CD4-positive, alpha-beta T cell (primary cell): ENCODE measurements around the gene ATG12. TPM values are rescaled to one million over a fixed set of nuclear protein-coding genes. Genes with fewer than 3 reads are reported as not detected.

Experiments used
- ATAC-seq: fragments of 200-7000 bp; cut with Tn5 transposase; one replicate; pipeline ENCODE4 v1.10.0; 2022; ENCODE audit warnings: mild to moderate bottlenecking; ENCODE audit not compliant: poor library complexity
- CTCF ChIA-PET: fragments of 350-600 bp; sonication (Branson Sonifier 250); formaldehyde crosslinking; loops from one replicate; lab custom pipeline; 2021; ENCODE audit warnings: antibody characterized with exemption, inconsistent platforms; lab: Charles Lee
- POLR2A ChIA-PET: fragments of 350-600 bp; sonication (Branson Sonifier 250); formaldehyde crosslinking; loops from one replicate; lab custom pipeline; 2021; ENCODE audit warnings: antibody characterized with exemption, inconsistent platforms; lab: Charles Lee
- DNase-seq, 14 experiments: peaks; one replicate each; pipeline ENCODE4 v3.0.0-alpha.2; 2013 to 2020; ENCODE audit warnings: mixed read lengths in 2 of 14
- H3K27ac ChIP-seq, 2 donors: one replicate each; pipeline versions ENCODE4 v1.5.1 to v1.7.0; 2013; ENCODE audit warnings: low read length in 2 of 2, low read depth in 1 of 2, mild to moderate bottlenecking in 1 of 2
- H3K27me3 ChIP-seq, 2 experiments: 1 replicate in 1 of 2; 2 replicates in 1 of 2; pipeline versions ENCODE4 v1.6.1 to v1.7.0; 2013; ENCODE audit warnings: low read length in 2 of 2, control low read depth in 1 of 2, mild to moderate bottlenecking in 1 of 2, moderate library complexity in 1 of 2; ENCODE audit not compliant: insufficient read depth in 2 of 2, control insufficient read depth in 1 of 2
- H3K36me3 ChIP-seq: one replicate; pipeline ENCODE4 v1.6.1; 2013; ENCODE audit warnings: low read length, control low read depth; ENCODE audit not compliant: insufficient read depth
- H3K4me1 ChIP-seq: one replicate; pipeline ENCODE4 v1.6.1; 2013; ENCODE audit warnings: low read length, control low read depth; ENCODE audit not compliant: insufficient read depth
- H3K4me3 ChIP-seq: one replicate; pipeline ENCODE4 v1.5.1; 2013; ENCODE audit warnings: mild to moderate bottlenecking, low read length, moderate library complexity
- H3K9me3 ChIP-seq, 2 experiments: 1 replicate in 1 of 2; 2 replicates in 1 of 2; pipeline versions ENCODE4 v1.6.1 to v1.7.0; 2013; ENCODE audit warnings: low read length in 2 of 2, mild to moderate bottlenecking in 2 of 2, control low read depth in 1 of 2, moderate library complexity in 1 of 2; ENCODE audit not compliant: control insufficient read depth in 1 of 2, insufficient read depth in 1 of 2
- H3K27ac Mint-ChIP-seq: one replicate; pipeline ENCODE4 v1.8.0; 2020; ENCODE audit warnings: mixed read lengths
- H3K27me3 Mint-ChIP-seq: one replicate; pipeline ENCODE4 v1.8.0; 2021; ENCODE audit warnings: mixed read lengths
- H3K36me3 Mint-ChIP-seq: one replicate; pipeline ENCODE4 v1.8.0; 2021; ENCODE audit warnings: low read depth, mixed read lengths
- H3K4me1 Mint-ChIP-seq: one replicate; pipeline ENCODE4 v1.8.0; 2021; ENCODE audit warnings: low read depth, mixed read lengths
- H3K4me3 Mint-ChIP-seq: one replicate; pipeline ENCODE4 v1.8.0; 2020; ENCODE audit warnings: mild to moderate bottlenecking, mixed read lengths
- H3K9me3 Mint-ChIP-seq: one replicate; pipeline ENCODE4 v1.8.0; 2020; ENCODE audit warnings: mixed read lengths
- CTCF ChIP-seq: fragments of 200-600 bp; IDR thresholded peaks from one replicate; pipeline ENCODE4 v1.8.0; 2022; ENCODE audit warnings: antibody characterized with exemption, mild to moderate bottlenecking
- intact Hi-C, 2 experiments: fragments of 100-400 bp; cut with DNase I in 1 of 2; cut with micrococcal nuclease in 1 of 2; formaldehyde crosslinking; loops; one replicate each; pipeline versions ENCODE4 v1.15.1 to v1.9.0; 2023 to 2025; cut with DNase I, micrococcal nuclease
- total RNA-seq, 174 experiments: library from RNA in 2 of 174; stranded (reverse) in 2 of 174; gene quantifications; one replicate each; pipeline ENCODE4 v1.2.3 and lab custom pipeline; 2021 to 2026

The ATG12 gene
- total RNA-seq, 2 experiments from 2014 or later = 61.0 to 62.2 TPM

DNA sequence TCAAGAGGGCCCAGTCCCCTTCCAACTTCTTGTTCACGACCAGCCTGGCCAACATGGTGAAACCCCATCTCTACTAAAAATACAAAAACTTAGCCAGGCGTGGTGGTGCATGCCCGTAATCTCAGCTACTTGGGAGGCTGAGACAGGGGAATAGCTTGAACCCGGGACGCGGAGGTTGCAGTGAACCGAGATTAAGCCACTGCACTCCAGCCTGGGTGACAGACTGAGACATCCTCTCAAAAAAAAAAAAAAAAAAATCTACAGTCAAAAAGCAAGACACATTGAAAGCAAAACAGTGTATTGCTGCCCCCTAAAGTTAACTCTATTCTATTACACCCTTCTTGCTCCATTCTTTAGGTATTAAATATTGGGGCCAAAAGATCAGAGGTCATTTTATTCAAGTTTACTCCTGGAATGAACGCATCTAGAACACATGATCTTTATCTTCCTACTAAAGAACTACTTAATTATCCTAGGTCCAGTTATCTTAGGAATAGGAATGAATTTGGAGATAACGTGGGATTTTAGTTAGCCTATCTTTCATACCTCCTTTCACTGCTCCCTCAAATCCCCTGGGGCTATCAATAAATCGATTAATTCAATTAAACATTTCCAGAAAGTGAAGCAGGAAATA is 2.4 kb downstream of the ATG12 start:
- Mint-ChIP-seq H3K27me3 (no peaks in the 10 kb centered on the region), H3K36me3 (peaks cover 56% of the 10 kb centered on the region), H3K4me1 (peaks cover 66% of the 10 kb centered on the region), H3K4me3 (peak overlapping the region; percentile 98), H3K27ac (peak overlapping the region; percentile 97), H3K9me3 (no peaks in the 10 kb centered on the region)
- ATAC-seq (peak; percentile 37), DNase-seq (peak in 6 of 14 experiments; percentile 18 to 79 (median 57))
- Histone ChIP-seq H3K9me3 (no peaks in the 10 kb centered on the region), H3K4me1 (peaks cover 25% of the 10 kb centered on the region), H3K4me3 (no peak overlapping the region), H3K27ac (no peak overlapping the region), H3K27me3 (no peaks in the 10 kb centered on the region), H3K36me3 (peaks cover 43% of the 10 kb centered on the region)
- CTCF ChIA-PET = interaction anchor here (0.6 to 1.8 kb wide), 4 partner anchors 203 to 570 kb away, joined by 3 to 9 read pairs (median 4); no protein-coding TSS in a partner anchor
- TF ChIP-seq CTCF = peak; percentile 59
- intact Hi-C loops = loop anchor here (1.0 to 5.0 kb wide), 5 partner anchors 204 to 532 kb away; partner anchors contain the start of gene COMMD10 (in 1 of the 2)
- POLR2A ChIA-PET = interaction anchor here (1.0 kb wide), 1 partner anchor 204 kb away, joined by 4 read pairs; no protein-coding TSS in a partner anchor

DNA sequence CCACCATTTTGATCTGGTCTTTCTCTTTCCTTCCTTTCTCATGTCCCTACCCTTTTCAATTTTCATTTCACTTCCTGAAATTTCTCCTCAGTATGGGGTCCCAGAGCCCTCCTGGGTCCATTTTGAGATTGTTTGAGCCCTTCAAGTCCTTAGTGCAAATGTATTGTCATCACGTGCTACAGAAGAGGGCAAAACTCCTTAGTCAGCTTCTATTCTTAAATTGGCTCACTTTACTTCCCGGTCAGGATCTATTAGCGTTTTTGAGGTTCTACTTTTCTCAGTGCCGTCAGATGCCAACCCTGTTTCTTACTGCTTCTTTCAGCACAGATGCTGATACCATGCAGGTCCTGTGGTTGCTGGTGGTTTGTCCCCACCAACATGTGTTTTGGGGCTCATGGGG is 5.9 kb downstream of the ATG12 start:
- no peak overlapping the region for H3K4me3 Mint-ChIP-seq
- Histone ChIP-seq H3K9me3 (no peaks in the 10 kb centered on the region), H3K27ac (no peak overlapping the region), H3K27me3 (no peaks in the 10 kb centered on the region), H3K4me1 (peaks cover 13% of the 10 kb centered on the region), H3K36me3 (peaks cover 69% of the 10 kb centered on the region), H3K4me3 (no peak overlapping the region)
- no peak overlapping the region for H3K27ac Mint-ChIP-seq
- ChIA-PET POLR2A (interaction anchor here (0.8 kb wide), 1 partner anchor 8 kb away, joined by 3 read pairs; no protein-coding TSS in a partner anchor), CTCF (no interaction called here)
- no peaks in the 10 kb centered on the region for H3K27me3 Mint-ChIP-seq
- peaks cover 45% of the 10 kb centered on the region for H3K4me1 Mint-ChIP-seq
- intact Hi-C loops = loop anchor here (5.0 kb wide), 2 partner anchors 252 to 528 kb away; partner anchors contain the start of gene COMMD10 (in 1 of the 2)
- no peak for TF ChIP-seq CTCF
- H3K9me3 Mint-ChIP-seq = no peaks in the 10 kb centered on the region
- H3K36me3 Mint-ChIP-seq = peaks cover 78% of the 10 kb centered on the region
- ATAC-seq = no peak
- DNase-seq = no peak

DNA sequence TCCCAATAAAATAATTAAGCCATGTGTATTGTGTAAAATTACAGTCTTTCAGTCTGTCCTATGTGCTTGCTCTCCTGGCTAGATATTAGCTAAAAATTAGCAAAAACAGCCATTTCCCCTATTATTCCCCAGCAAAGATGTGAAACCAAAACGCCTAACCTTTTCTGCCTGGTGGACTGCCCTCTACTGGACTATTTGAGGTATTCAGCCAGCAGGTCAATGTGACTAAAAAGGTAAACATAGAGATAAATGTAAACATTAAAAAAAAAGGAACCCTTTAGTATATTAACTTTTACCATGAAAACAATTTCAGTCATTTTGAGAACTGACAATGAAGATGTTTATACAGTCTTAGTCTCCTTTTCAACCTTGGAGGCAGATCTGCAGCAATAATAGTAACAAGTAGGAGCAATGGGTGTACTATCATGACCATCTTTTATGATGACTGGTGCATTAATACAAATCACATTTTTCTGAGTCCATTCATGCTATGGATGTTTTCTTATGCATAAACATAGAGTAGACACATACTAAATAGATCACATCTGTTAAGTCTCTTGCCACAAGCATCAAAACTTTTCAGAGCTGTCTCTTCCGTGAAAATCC is 10.1 kb downstream of the ATG12 start:
- peak; percentile 80 for TF ChIP-seq CTCF
- no peak overlapping the region for H3K4me3 Mint-ChIP-seq
- H3K36me3 ChIP-seq = peaks cover 75% of the 10 kb centered on the region
- peaks cover 93% of the 10 kb centered on the region for H3K36me3 Mint-ChIP-seq
- H3K27ac ChIP-seq = no peak overlapping the region
- POLR2A ChIA-PET = interaction anchor here (0.9 kb wide), 1 partner anchor 197 kb away, joined by 6 read pairs; no protein-coding TSS in a partner anchor
- CTCF ChIA-PET = interaction anchor here (1.5 to 2.4 kb wide), 4 partner anchors 12 to 201 kb away, joined by 4 to 10 read pairs (median 8); no protein-coding TSS in a partner anchor
- DNase-seq (peak in 4 of 14 experiments; percentile 28 to 68 (median 62)), ATAC-seq (peak; percentile 79)
- H3K4me1 ChIP-seq = no peaks in the 10 kb centered on the region
- H3K4me3 ChIP-seq = no peak overlapping the region
- H3K9me3 ChIP-seq = no peaks in the 10 kb centered on the region
- intact Hi-C loops = no loop called here
- no peaks in the 10 kb centered on the region for H3K27me3 Mint-ChIP-seq
- H3K9me3 Mint-ChIP-seq = peaks cover 4% of the 10 kb centered on the region
- peak overlapping the region; percentile 6 for H3K27ac Mint-ChIP-seq
- peaks cover 9% of the 10 kb centered on the region for H3K4me1 Mint-ChIP-seq
- H3K27me3 ChIP-seq = no peaks in the 10 kb centered on the region
